DND-41 (cell line): ENCODE measurements around the gene C13orf46.

Experiments used
- ATAC-seq: fragments of 200-7000 bp; cut with Tn5 transposase; 3 replicates; pipeline ENCODE4 v1.9.1; 2021; ENCODE audit warnings: low read depth; ENCODE audit not compliant: insufficient read depth
- DNase-seq: peaks from one replicate; pipeline ENCODE4 v3.0.0-alpha.2; 2020
- H2AFZ ChIP-seq: 2 replicates; pipeline ENCODE4 v1.6.0; 2012; ENCODE audit warnings: low read depth, low read length
- H3K27ac ChIP-seq: 2 replicates; pipeline ENCODE4 v1.5.1; 2012; ENCODE audit warnings: low read length, inconsistent platforms
- H3K27me3 ChIP-seq: fragments of 200-600 bp; sonication (generic); 2 replicates; pipeline ENCODE4 v1.6.0; 2012; ENCODE audit warnings: low read length, mild to moderate bottlenecking, inconsistent platforms; ENCODE audit not compliant: insufficient read depth, poor library complexity
- H3K36me3 ChIP-seq: 2 replicates; pipeline ENCODE4 v1.5.1; 2012; ENCODE audit warnings: low read length, inconsistent platforms; ENCODE audit not compliant: insufficient read depth
- H3K4me1 ChIP-seq: 2 replicates; pipeline ENCODE4 v1.5.1; 2012; ENCODE audit warnings: mild to moderate bottlenecking, low read length; ENCODE audit not compliant: insufficient read depth
- H3K4me2 ChIP-seq: 2 replicates; pipeline ENCODE4 v1.6.0; 2012; ENCODE audit warnings: mild to moderate bottlenecking, moderate library complexity, low read length, inconsistent platforms; ENCODE audit not compliant: insufficient read depth
- H3K4me3 ChIP-seq, 2 experiments: fragments of 200-600 bp in 1 of 2; shearing (Covaris generic) in 1 of 2; 2 replicates each; pipeline ENCODE4 v1.5.1; 2012 to 2016; ENCODE audit warnings: inconsistent platforms in 2 of 2, low read length in 2 of 2, mild to moderate bottlenecking in 2 of 2, low read depth in 1 of 2, moderate library complexity in 1 of 2
- H3K79me2 ChIP-seq: 2 replicates; pipeline ENCODE4 v1.6.0; 2012; ENCODE audit warnings: low read length, inconsistent platforms; ENCODE audit not compliant: insufficient read depth
- H3K9ac ChIP-seq: 2 replicates; pipeline ENCODE4 v1.6.0; 2012; ENCODE audit warnings: low read depth, mild to moderate bottlenecking, inconsistent platforms, low read length, moderate library complexity
- H3K9me3 ChIP-seq: 2 replicates; pipeline ENCODE4 v1.5.1; 2012; ENCODE audit warnings: low read length, moderate library complexity, mild to moderate bottlenecking, inconsistent platforms; ENCODE audit not compliant: insufficient read depth, severe bottlenecking
- H4K20me1 ChIP-seq: 2 replicates; pipeline ENCODE4 v1.6.0; 2012; ENCODE audit warnings: low read length; ENCODE audit not compliant: insufficient read depth
- EZH2 ChIP-seq: IDR thresholded peaks from 3 replicates; pipeline ENCODE4 v1.6.1; 2012; ENCODE audit warnings: borderline replicate concordance, low read depth, mild to moderate bottlenecking, moderate library complexity, low read length, inconsistent platforms; ENCODE audit not compliant: severe bottlenecking
- TF ChIP-seq, protein P1 (sequence below): IDR thresholded peaks from 2 replicates; pipeline ENCODE4 v1.5.1; 2012; ENCODE audit warnings: borderline replicate concordance, low read length, moderate library complexity, mild to moderate bottlenecking; ENCODE audit not compliant: poor library complexity, severe bottlenecking; ENCODE audit errors: extremely low read depth

The C13orf46 gene

DNA sequence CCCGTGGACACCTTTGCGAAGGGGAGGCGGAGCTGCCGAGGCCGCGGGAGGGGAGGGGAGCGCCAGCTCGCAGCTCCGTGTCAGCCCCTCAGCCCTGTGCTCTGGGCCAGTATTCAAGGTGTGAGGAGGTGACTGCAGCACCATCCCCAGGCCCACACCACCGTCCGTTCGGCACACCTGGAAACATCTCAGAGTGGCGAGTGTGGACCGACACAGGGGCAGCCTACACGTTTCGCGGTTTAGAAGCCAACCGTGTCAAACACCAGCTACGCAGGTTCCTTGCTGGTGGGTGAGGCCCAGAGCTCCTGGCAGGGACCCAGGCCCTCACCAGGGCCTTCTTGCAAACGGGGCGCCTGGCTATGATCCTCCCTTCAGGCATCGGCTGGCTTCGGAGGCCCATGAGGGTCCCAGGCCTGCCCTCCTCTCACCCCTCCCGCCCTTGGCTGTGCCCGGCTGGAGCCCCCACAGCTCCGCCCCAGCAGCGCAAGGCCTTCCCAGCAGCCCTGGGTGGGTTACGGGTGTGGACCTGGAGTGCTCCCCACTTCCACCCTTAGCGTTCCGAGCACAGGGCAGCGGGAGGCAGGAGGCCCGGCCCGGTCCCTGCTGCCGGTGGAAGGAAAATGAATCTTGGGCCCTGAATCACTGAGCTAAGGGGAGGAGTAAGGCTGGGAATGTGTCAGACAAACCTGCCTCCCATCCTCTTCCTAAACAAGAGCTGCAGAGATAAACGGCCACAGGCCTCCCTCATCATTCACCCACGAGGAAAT lies 1.2 kb downstream of the C13orf46 start:
- Histone ChIP-seq H3K4me2 (no peak overlapping the region), H3K27me3 (no peaks in the 10 kb centered on the region), H3K36me3 (peaks cover 36% of the 10 kb centered on the region), H3K9me3 (no peaks in the 10 kb centered on the region), H3K79me2 (no peaks in the 10 kb centered on the region), H2AFZ (no peak overlapping the region), H3K27ac (no peak overlapping the region), H3K4me3 (no peak overlapping the region), H3K9ac (no peak overlapping the region), H3K4me1 (no peaks in the 10 kb centered on the region), H4K20me1 (no peaks in the 10 kb centered on the region; the same call in 1 of the 2 replicates)
- TF ChIP-seq, protein P1, sequence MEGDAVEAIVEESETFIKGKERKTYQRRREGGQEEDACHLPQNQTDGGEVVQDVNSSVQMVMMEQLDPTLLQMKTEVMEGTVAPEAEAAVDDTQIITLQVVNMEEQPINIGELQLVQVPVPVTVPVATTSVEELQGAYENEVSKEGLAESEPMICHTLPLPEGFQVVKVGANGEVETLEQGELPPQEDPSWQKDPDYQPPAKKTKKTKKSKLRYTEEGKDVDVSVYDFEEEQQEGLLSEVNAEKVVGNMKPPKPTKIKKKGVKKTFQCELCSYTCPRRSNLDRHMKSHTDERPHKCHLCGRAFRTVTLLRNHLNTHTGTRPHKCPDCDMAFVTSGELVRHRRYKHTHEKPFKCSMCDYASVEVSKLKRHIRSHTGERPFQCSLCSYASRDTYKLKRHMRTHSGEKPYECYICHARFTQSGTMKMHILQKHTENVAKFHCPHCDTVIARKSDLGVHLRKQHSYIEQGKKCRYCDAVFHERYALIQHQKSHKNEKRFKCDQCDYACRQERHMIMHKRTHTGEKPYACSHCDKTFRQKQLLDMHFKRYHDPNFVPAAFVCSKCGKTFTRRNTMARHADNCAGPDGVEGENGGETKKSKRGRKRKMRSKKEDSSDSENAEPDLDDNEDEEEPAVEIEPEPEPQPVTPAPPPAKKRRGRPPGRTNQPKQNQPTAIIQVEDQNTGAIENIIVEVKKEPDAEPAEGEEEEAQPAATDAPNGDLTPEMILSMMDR, result no peak
- ATAC-seq (no peak), DNase-seq (no peak)

DNA sequence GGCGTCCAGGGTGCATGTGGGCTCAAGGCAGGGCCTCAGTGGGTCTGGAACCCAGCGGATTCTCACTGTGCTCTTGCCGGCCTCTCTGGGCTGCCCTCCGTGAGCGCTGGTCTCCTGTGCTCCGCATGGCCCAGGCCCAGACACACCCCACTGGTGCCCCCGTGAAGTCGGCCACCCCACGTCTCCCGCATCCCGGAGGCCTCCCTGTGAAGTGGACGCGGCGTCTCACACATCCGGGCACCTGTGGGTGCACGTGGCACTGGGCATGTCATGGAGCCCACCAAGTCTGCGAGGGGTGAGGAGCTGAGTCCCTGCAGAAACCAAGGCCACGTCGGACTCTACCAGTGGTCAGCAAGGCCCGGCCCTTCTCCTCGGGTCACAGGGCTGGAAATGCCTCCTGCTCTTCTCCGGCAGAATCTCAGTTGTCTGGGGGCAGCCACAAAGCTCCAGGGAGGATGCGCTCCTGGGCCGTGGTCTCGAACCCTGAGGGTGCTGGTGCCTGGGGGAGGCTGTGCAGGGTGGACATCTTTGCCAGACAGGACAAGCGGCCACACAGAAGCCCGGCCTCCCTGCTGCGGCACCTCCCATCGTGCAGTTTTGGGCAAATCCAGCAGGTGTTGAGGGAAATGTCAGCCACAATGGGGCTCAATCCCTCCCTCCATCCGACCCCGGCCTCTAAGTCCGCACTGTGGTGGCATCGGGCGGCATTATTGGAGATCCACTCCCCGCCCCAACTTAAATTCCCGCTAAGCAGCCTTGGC lies 2.2 kb downstream of the C13orf46 start:
- H3K79me2 ChIP-seq, result no peaks in the 10 kb centered on the region
- no peak overlapping the region for H3K4me3 ChIP-seq
- H2AFZ ChIP-seq, result no peak overlapping the region
- H3K9ac ChIP-seq, result no peak overlapping the region
- H3K4me1 ChIP-seq, result no peaks in the 10 kb centered on the region
- no peak overlapping the region for H3K27ac ChIP-seq
- no peaks in the 10 kb centered on the region for H3K27me3 ChIP-seq
- H4K20me1 ChIP-seq, result no peaks in the 10 kb centered on the region; the same call in 1 of the 2 replicates
- peaks cover under 1% of the 10 kb centered on the region for H3K9me3 ChIP-seq
- H3K4me2 ChIP-seq, result no peak overlapping the region
- ATAC-seq (no peak), DNase-seq (no peak)
- TF ChIP-seq, protein P1, result no peak
- TF ChIP-seq EZH2, result no peak
- H3K36me3 ChIP-seq, result peaks cover 30% of the 10 kb centered on the region

DNA sequence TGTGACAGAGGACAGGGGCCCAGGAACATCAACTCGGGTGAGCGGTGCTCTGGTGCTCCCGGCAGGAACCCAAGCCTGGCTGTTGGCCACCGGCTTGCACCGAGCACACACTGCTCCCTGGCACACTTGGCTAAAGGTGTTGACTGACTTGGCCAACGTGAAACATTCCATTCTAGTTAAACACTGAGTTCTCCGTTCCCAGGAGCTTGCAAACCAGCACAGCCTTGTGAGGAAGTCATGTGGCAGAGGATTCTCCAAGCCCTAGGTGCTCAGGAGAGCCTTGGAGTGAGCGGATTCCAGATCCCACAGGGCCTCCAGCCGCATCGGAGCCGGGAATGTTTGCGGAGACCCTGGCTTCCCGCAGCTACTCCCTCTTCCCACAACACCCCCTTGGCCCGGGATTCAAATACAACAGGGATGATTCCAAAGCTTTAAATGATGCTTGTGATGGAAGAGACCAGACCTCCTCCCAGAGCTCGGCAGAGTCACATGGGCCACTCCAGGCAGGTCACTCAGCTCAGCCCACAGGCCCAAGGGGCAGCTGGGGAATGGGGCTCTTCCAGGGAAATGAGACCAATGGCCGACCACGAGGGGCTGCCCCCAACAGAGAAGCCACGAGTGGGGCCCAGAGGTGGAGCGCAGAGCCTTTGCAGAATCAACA lies 2.9 kb downstream of the C13orf46 start:
- H3K27ac ChIP-seq, result no peak overlapping the region
- no peak overlapping the region for H2AFZ ChIP-seq

More for the DNA sequence above, 2.9 kb downstream of the C13orf46 start:
- no peaks in the 10 kb centered on the region for H3K4me1 ChIP-seq
- H3K79me2 ChIP-seq, result no peaks in the 10 kb centered on the region
- H3K9me3 ChIP-seq, result peaks cover 4% of the 10 kb centered on the region
- H4K20me1 ChIP-seq, result no peaks in the 10 kb centered on the region; the same call in 1 of the 2 replicates
- TF ChIP-seq EZH2, result no peak
- TF ChIP-seq, protein P1, result no peak
- ATAC-seq (no peak), DNase-seq (no peak)
- no peaks in the 10 kb centered on the region for H3K27me3 ChIP-seq
- no peak overlapping the region for H3K4me3 ChIP-seq
- H3K4me2 ChIP-seq, result no peak overlapping the region
- H3K9ac ChIP-seq, result no peak overlapping the region
- H3K36me3 ChIP-seq, result peaks cover 30% of the 10 kb centered on the region
